Mesendoderm (in vitro differentiated cells): ENCODE data around the gene FARP2.

Source experiments
- DNase-seq: peaks from one replicate; pipeline ENCODE4 v3.0.0; 2013
- H2AK5ac ChIP-seq: 2 replicates; pipeline ENCODE4 v1.6.1; 2013; ENCODE audit warnings: low read length, inconsistent platforms
- H2BK120ac ChIP-seq: 2 replicates; pipeline ENCODE4 v1.6.1; 2013; ENCODE audit warnings: low read depth, mild to moderate bottlenecking, low read length, moderate library complexity, mixed read lengths
- H2BK15ac ChIP-seq: replicated peaks from 2 replicates; pipeline ENCODE4 v1.6.1; 2013; ENCODE audit warnings: low read depth, mild to moderate bottlenecking, moderate library complexity
- H2BK5ac ChIP-seq: 2 replicates; pipeline ENCODE4 v1.6.1; 2013; ENCODE audit warnings: low read length, inconsistent platforms
- H3K18ac ChIP-seq: 2 replicates; pipeline ENCODE4 v1.6.1; 2013; ENCODE audit warnings: mild to moderate bottlenecking, low read length, mixed read lengths
- H3K23ac ChIP-seq: one replicate; pipeline ENCODE4 v1.6.1; 2013; ENCODE audit warnings: low read length
- H3K27ac ChIP-seq: 2 replicates; pipeline ENCODE4 v1.5.1; 2013; ENCODE audit warnings: low read depth, mild to moderate bottlenecking, inconsistent platforms, low read length, moderate library complexity
- H3K27me3 ChIP-seq: 2 replicates; pipeline ENCODE4 v1.6.1; 2013; ENCODE audit warnings: low read length, control low read depth, mild to moderate bottlenecking, inconsistent platforms; ENCODE audit not compliant: insufficient read depth, poor library complexity
- H3K36me3 ChIP-seq: 2 replicates; pipeline ENCODE4 v1.6.1; 2013; ENCODE audit warnings: low read length, inconsistent platforms; ENCODE audit not compliant: control insufficient read depth, insufficient read depth
- H3K4ac ChIP-seq: one replicate; pipeline ENCODE4 v1.6.1; 2013; ENCODE audit warnings: low read depth, mild to moderate bottlenecking, low read length, moderate library complexity
- H3K4me1 ChIP-seq: 2 replicates; pipeline ENCODE4 v1.6.1; 2013; ENCODE audit warnings: low read depth, low read length, inconsistent platforms; ENCODE audit not compliant: control insufficient read depth
- H3K4me2 ChIP-seq: 2 replicates; pipeline ENCODE4 v1.6.1; 2013; ENCODE audit warnings: low read length
- H3K4me3 ChIP-seq: 2 replicates; pipeline ENCODE4 v1.5.1; 2013; ENCODE audit warnings: mild to moderate bottlenecking, low read length
- H3K56ac ChIP-seq: one replicate; pipeline ENCODE4 v1.6.1; 2013; ENCODE audit warnings: low read length
- H3K79me1 ChIP-seq: 2 replicates; pipeline ENCODE4 v1.6.1; 2013; ENCODE audit warnings: low read length, inconsistent platforms
- H3K79me2 ChIP-seq: 2 replicates; pipeline ENCODE4 v1.6.1; 2013; ENCODE audit warnings: mild to moderate bottlenecking, low read length; ENCODE audit not compliant: control insufficient read depth, insufficient read depth
- H3K9ac ChIP-seq: 2 replicates; pipeline ENCODE4 v1.6.1; 2013; ENCODE audit warnings: low read length, inconsistent platforms
- H4K5ac ChIP-seq: one replicate; pipeline ENCODE4 v1.6.1; 2013; ENCODE audit warnings: low read length
- H4K8ac ChIP-seq: one replicate; pipeline ENCODE4 v1.6.1; 2013; ENCODE audit warnings: low read depth, mild to moderate bottlenecking, control low read depth, low read length, moderate library complexity
- WGBS: extraction: QIAGEN DNeasy Blood & Tissue Kit; methylation state at CpG from one replicate; pipeline ENCODE4 v1.1.7; 2013; ENCODE audit warnings: low lambda C conversion rate, missing lambda C conversion rate; ENCODE audit not compliant: insufficient coverage; ENCODE audit errors: extremely low coverage; 5-methylcytosine and 5-hydroxymethylcytosine counted together

FARP2 gene

DNA sequence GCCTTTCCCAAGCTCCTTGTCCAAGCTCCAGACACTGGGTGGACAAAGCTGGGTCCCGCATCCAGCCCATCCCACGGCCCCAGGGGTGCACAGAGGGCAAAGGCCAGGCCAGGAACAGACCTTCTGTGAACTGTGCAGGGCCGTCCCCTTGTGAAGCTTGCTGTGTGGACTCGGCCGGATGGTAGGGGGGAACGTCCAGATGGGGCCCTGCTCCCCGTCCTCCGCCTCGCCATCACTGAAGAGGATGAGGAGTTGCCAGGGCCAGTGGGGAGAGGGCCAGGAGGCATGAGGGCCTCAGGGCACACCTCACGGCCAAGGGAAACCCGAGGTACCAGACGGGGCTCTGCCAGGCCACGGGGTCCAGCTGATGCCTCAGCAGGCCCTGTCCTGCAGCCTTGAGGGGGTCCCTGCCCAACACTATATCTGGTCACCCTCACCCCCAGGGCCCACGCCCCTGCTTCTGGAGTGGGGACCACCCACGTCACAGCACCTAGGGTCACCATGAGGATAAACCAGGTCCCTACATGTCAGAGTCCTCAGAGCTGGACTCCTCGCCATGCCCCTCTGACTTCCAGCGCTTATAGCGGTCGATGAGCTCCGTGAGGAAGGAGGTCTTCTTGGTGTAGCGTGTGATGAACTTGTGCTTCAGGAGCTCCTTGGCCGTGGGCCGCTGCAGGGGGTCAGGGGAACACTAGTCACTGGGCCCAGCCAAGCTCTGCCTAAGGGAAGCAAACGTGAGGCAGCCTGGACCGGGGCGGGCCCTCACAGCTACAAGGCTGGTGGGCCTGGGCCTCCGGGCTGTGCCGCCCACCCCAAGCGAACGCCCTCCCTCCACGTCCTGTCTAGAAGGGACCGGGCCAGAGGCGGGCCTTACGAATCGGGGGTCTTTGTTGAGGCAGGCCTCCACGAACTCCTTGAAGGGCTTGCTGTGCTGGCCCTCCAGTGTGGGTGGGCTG, 142.3 kb downstream of the FARP2 start:
- Histone ChIP-seq H3K36me3 (peaks cover 28% of the 10 kb centered on the region), H3K18ac (no peak overlapping the region), H3K27ac (no peak overlapping the region), H2BK120ac (no peak overlapping the region), H3K79me2 (peaks cover 12% of the 10 kb centered on the region), H3K23ac (no peak overlapping the region), H3K4me2 (no peak overlapping the region), H3K4ac (no peak overlapping the region), H2AK5ac (no peak overlapping the region), H3K9ac (no peak overlapping the region), H3K4me3 (no peak overlapping the region), H2BK5ac (no peak overlapping the region), H3K27me3 (no peaks in the 10 kb centered on the region), H3K79me1 (peaks cover 13% of the 10 kb centered on the region), H3K4me1 (no peaks in the 10 kb centered on the region), H2BK15ac (no peak overlapping the region), H3K56ac (no peak overlapping the region), H4K8ac (no peak overlapping the region), H4K5ac (no peak overlapping the region)
- no CpG with 5 or more reads among the region's 36 CpGs for WGBS
- no peak for DNase-seq

DNA sequence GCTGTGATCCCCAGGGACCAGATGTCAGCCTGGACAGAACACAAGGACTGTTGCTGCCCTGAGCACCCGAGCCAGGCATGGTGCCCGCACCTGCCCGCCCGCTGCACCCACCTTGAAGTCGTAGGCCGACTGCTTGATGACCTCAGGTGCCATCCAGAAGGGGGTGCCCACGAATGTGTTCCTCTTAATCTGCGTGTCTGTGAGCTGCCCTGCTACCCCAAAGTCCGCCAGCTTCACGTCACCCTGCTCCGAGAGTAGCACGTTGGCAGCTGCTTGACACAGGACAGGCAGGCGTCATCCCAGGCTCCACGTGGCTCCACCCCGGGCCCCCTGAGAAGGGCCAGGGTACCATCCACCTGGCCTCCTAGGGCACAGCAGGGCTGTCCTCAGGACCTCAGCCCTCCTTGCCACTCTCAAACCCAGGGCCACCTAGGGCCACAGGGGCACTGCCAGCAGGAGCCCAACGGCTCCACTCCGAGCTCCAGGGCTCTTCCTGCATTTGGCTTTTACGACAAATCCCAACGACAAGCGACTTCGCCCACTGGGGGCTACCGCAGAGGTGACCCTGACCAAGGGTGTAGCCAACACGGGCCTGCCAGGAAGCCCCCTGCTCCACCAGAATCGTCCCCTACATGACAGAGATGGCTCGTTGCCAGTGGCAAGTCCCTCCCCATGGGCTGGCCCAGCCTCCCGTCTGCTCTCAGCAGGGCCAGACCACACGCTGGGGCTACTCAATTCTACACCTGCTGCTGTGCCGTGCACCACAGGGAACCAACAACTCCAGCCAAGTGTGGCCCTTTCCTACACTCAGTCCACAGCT, 143.3 kb downstream of the FARP2 start:
- Histone ChIP-seq H3K79me1 (peaks cover 21% of the 10 kb centered on the region), H3K56ac (no peak overlapping the region), H3K79me2 (peaks cover 20% of the 10 kb centered on the region), H3K27me3 (no peaks in the 10 kb centered on the region), H3K9ac (no peak overlapping the region), H3K4ac (no peak overlapping the region), H3K36me3 (peaks cover 29% of the 10 kb centered on the region), H2BK15ac (no peak overlapping the region), H3K18ac (no peak overlapping the region), H3K27ac (no peak overlapping the region), H2BK5ac (no peak overlapping the region), H2BK120ac (no peak overlapping the region), H3K4me1 (no peaks in the 10 kb centered on the region), H2AK5ac (no peak overlapping the region), H4K5ac (no peak overlapping the region), H3K4me2 (no peak overlapping the region), H4K8ac (no peak overlapping the region), H3K4me3 (no peak overlapping the region), H3K23ac (no peak overlapping the region)
- no peak for DNase-seq
- no CpG with 5 or more reads among the region's 28 CpGs for WGBS

DNA sequence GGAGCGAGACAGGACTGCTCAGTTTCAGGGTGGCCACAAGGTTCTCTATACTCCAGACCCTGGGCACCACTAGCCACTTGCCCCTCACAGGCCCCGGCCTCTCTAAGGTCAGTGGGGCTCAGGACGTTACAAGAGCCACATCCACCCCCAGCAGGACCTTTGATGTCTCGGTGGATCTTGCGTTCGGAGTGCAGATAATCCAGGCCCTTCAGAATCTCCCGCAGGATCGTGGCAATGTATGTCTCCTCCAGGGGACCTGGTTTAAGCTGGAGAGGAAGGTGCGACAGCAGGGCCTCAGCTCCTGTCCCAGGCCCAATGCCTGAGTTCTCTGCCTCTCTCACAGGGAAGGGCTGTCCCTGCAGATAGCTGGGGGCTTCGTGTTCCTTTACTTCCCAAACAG, 143.9 kb downstream of the FARP2 start:
- H3K56ac ChIP-seq, result no peak overlapping the region
- no peak overlapping the region for H4K5ac ChIP-seq
- H3K27me3 ChIP-seq, result no peaks in the 10 kb centered on the region
- DNase-seq, result no peak
- H3K4ac ChIP-seq, result no peak overlapping the region
- H2BK15ac ChIP-seq, result no peak overlapping the region
- no peak overlapping the region for H4K8ac ChIP-seq
- no peak overlapping the region for H3K4me3 ChIP-seq
- no peak overlapping the region for H2AK5ac ChIP-seq
- no CpG with 5 or more reads among the region's 10 CpGs for WGBS
- H3K23ac ChIP-seq, result no peak overlapping the region
- no peak overlapping the region for H3K4me2 ChIP-seq
- H3K4me1 ChIP-seq, result no peaks in the 10 kb centered on the region
- H3K79me1 ChIP-seq, result peaks cover 24% of the 10 kb centered on the region
- H3K27ac ChIP-seq, result no peak overlapping the region
- H3K36me3 ChIP-seq, result peaks cover 26% of the 10 kb centered on the region
- H3K9ac ChIP-seq, result no peak overlapping the region
- peaks cover 25% of the 10 kb centered on the region for H3K79me2 ChIP-seq
- no peak overlapping the region for H3K18ac ChIP-seq
- no peak overlapping the region for H2BK120ac ChIP-seq
- H2BK5ac ChIP-seq, result no peak overlapping the region

DNA sequence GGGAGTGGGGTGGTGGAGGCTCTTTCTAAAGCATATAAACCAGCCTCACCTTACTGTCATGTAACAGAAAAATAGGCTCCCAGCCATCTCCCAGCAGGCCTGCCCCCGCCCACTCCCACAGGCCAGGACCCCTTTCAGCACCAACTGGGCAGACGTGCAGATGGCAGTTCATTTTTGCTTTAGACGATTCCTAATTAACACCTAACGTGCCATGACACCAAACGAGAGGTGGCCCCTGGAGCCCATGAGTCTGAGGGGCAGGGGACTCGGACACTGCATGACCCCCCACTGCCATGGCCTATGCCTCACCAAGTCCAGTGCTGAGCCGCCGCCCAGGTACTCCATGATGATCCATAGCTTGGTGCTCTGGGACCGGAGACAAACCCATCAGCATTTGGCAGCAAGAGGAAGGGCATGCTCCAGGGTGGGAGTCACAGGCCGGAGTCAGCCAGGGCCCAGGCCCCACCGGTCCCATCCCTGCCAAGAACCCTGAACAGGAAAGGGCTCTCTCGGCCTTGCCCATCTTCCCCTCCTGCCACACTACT, 144.4 kb downstream of the FARP2 start:
- no peaks in the 10 kb centered on the region for H3K27me3 ChIP-seq
- H2BK120ac ChIP-seq, result no peak overlapping the region
- H2BK15ac ChIP-seq, result no peak overlapping the region
- no peak overlapping the region for H4K8ac ChIP-seq
- H3K27ac ChIP-seq, result no peak overlapping the region
- peaks cover 29% of the 10 kb centered on the region for H3K79me2 ChIP-seq
- no peak overlapping the region for H3K4me2 ChIP-seq
- H3K56ac ChIP-seq, result no peak overlapping the region
- no peak overlapping the region for H2BK5ac ChIP-seq
- H3K36me3 ChIP-seq, result peaks cover 22% of the 10 kb centered on the region
- H3K4ac ChIP-seq, result no peak overlapping the region
- H3K4me3 ChIP-seq, result no peak overlapping the region
- no peak overlapping the region for H3K9ac ChIP-seq
- no peak overlapping the region for H3K18ac ChIP-seq
- no peak for DNase-seq
- no CpG with 5 or more reads among the region's 12 CpGs for WGBS
- no peak overlapping the region for H3K23ac ChIP-seq
- no peaks in the 10 kb centered on the region for H3K4me1 ChIP-seq
- peaks cover 29% of the 10 kb centered on the region for H3K79me1 ChIP-seq
- no peak overlapping the region for H4K5ac ChIP-seq
- no peak overlapping the region for H2AK5ac ChIP-seq

DNA sequence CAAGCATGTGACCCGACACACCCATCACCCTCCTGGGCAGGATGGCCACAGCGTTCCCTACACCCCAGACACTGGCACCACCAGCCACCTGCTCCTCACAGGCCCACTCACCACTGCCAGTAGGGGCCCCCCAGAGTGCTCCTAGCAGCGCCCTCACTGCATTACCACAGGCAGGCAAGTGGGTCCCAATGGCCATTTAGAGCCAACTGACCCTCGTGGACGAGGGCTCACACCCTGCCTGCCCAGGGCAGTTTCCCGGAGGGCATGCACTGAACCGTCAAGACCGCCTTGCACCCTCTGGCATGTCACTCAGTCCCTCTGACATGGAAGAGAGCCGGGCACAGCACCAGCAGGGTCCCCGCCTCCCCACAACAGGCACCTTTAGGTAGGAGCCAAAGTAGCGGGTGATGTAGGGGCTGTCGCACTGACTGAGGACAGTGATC, 145.0 kb downstream of the FARP2 start:
- no CpG with 5 or more reads among the region's 12 CpGs for WGBS
- H3K18ac ChIP-seq, result no peak overlapping the region

More for the DNA sequence above, 145.0 kb downstream of the FARP2 start:
- H3K4me3 ChIP-seq, result no peak overlapping the region
- no peak overlapping the region for H3K4me2 ChIP-seq
- H3K4ac ChIP-seq, result no peak overlapping the region
- no peak overlapping the region for H4K5ac ChIP-seq
- DNase-seq, result no peak
- H3K4me1 ChIP-seq, result no peaks in the 10 kb centered on the region
- H3K23ac ChIP-seq, result no peak overlapping the region
- H3K9ac ChIP-seq, result no peak overlapping the region
- H3K27me3 ChIP-seq, result no peaks in the 10 kb centered on the region
- H2AK5ac ChIP-seq, result no peak overlapping the region
- no peak overlapping the region for H2BK5ac ChIP-seq
- no peak overlapping the region for H3K27ac ChIP-seq
- no peak overlapping the region for H3K56ac ChIP-seq
- H3K79me2 ChIP-seq, result peaks cover 36% of the 10 kb centered on the region
- H3K79me1 ChIP-seq, result peaks cover 33% of the 10 kb centered on the region
- H4K8ac ChIP-seq, result no peak overlapping the region
- H2BK15ac ChIP-seq, result no peak overlapping the region
- H3K36me3 ChIP-seq, result peaks cover 18% of the 10 kb centered on the region
- H2BK120ac ChIP-seq, result no peak overlapping the region
